ENCODE measurements around the gene C10orf143. TPM values are rescaled to one million over a fixed set of nuclear protein-coding genes. Genes with fewer than 3 reads are reported as not detected.

C10orf143 gene
- total and polyA plus RNA-seq, 2 experiments from 2014 or later = 0.76 to 5.4 TPM

DNA sequence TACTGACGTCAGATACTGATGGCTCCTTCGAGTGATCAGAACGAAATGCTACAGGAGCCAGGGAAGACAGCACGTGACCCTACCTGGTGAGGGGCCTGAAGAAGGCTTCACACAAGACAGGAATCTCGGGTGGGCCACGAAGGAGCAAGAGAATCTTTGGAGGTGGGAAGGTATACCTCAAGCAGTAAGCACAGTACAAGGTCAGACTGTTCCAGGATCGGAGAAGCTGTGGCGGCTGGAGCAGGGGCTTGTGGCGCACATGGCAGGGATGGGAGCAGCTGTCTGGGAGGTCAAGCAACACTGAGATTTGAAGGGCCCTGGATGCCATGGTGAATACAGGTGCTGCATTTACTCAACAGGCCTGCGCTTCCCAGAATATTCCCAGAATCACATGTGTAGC is 45.4 kb downstream of the C10orf143 start:
- Histone ChIP-seq H3K4me2 (ENCODE audit: unreplicated experiment) (no peak overlapping the region), H2AFZ (no peak overlapping the region), H3K4me1 (ENCODE audit: insufficient read depth) (no peaks in the 10 kb centered on the region), H3K79me2 (ENCODE audit: insufficient read depth) (no peaks in the 10 kb centered on the region), H3K9me2 (ENCODE audit: insufficient read depth) (no peaks in the 10 kb centered on the region), H3K9me3 (ENCODE audit: low read depth) (no peaks in the 10 kb centered on the region), H3F3A (ENCODE audit: insufficient read depth) (no peaks in the 10 kb centered on the region), H4K20me1 (ENCODE audit: insufficient read depth) (no peaks in the 10 kb centered on the region), H3K36me3 (ENCODE audit: low read depth) (no peaks in the 10 kb centered on the region), H3K9ac (no peak overlapping the region), H3K4me3 (no peak overlapping the region), H3K27me3 (replicated peaks; ENCODE audit: insufficient read depth) (no peaks in the 10 kb centered on the region), H3K27ac (no peak overlapping the region)
- DNase-seq = no peak
- in situ Hi-C loops (cut with MboI) = no loop called here
- TF ChIP-seq EZH2phosphoT487 (IDR thresholded peaks at IDR 0.05; ENCODE audit: insufficient read depth, low read depth) = no peak
- WGBS, 2 experiments (ENCODE audit: low coverage in 1 of 2, low lambda C conversion rate in 2 of 2, missing lambda C conversion rate in 2 of 2) = 78 to 83% methylated on average over 10 of the region's 10 CpGs

DNA sequence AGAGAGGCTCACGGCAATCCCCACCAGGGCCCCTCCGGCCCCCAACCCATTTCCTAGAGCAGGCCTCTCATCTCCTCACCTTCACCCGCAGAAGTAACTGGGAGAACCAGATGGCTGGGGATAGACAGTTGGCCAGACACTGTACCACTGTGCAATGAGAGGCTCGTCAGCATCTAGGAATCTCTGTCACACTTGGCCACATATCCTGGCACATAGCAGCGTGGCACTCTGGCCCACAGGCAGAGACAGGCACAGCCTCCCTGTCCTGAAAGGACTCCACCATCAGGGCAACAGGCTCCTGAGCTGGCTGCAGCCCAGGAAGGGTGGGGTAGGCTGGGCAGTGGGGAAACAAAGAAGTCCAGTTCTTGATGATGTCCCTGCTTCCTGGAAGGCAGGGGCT is 45.8 kb downstream of the C10orf143 start:
- Histone ChIP-seq H3K9me3 (ENCODE audit: low read depth) (no peaks in the 10 kb centered on the region), H3K9me2 (ENCODE audit: insufficient read depth) (no peaks in the 10 kb centered on the region), H3K36me3 (ENCODE audit: low read depth) (no peaks in the 10 kb centered on the region), H3K27ac (no peak overlapping the region), H3K4me2 (ENCODE audit: unreplicated experiment) (no peak overlapping the region), H3K27me3 (replicated peaks; ENCODE audit: insufficient read depth) (no peaks in the 10 kb centered on the region), H3K9ac (no peak overlapping the region), H3F3A (ENCODE audit: insufficient read depth) (no peaks in the 10 kb centered on the region), H2AFZ (no peak overlapping the region), H4K20me1 (ENCODE audit: insufficient read depth) (no peaks in the 10 kb centered on the region), H3K4me3 (no peak overlapping the region), H3K79me2 (ENCODE audit: insufficient read depth) (no peaks in the 10 kb centered on the region), H3K4me1 (ENCODE audit: insufficient read depth) (no peaks in the 10 kb centered on the region)
- no peak for DNase-seq
- 61 to 72% methylated on average over 5 of the region's 5 CpGs for WGBS, 2 experiments (ENCODE audit: low coverage in 1 of 2, low lambda C conversion rate in 2 of 2, missing lambda C conversion rate in 2 of 2)
- in situ Hi-C loops (cut with MboI) = no loop called here
- TF ChIP-seq EZH2phosphoT487 (IDR thresholded peaks at IDR 0.05; ENCODE audit: insufficient read depth, low read depth) (no peak), EZH2 (IDR thresholded peaks at IDR 0.05; ENCODE audit: insufficient read depth, poor library complexity, severe bottlenecking) (no peak)

DNA sequence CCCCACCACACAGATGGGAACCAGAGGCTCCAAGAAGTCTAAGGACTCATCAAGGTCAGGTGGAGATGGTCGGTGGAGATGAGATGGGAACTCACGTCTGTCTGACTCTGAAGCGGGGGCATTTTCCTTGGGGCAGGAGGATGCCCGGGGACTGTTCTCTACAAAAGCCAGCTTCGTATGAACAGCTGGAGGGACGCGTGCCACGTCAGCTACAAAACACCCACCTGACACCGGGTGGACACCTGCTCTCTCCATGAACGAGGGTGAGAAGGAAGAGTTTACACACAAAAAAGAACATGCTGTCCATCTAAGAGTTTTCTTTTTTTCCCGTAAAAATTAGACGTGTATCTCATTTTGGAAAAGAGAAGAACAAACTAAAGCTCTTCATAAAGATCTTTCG is 47.7 kb downstream of the C10orf143 start:
- Histone ChIP-seq H2AFZ (no peak overlapping the region), H3K79me2 (ENCODE audit: insufficient read depth) (no peaks in the 10 kb centered on the region), H3K9me2 (ENCODE audit: insufficient read depth) (no peaks in the 10 kb centered on the region), H3K9me3 (ENCODE audit: low read depth) (no peaks in the 10 kb centered on the region), H3K27ac (no peak overlapping the region), H3K4me2 (ENCODE audit: unreplicated experiment) (no peak overlapping the region), H3K27me3 (replicated peaks; ENCODE audit: insufficient read depth) (no peaks in the 10 kb centered on the region), H3K9ac (no peak overlapping the region), H3K36me3 (ENCODE audit: low read depth) (no peaks in the 10 kb centered on the region), H3F3A (ENCODE audit: insufficient read depth) (no peaks in the 10 kb centered on the region), H3K4me1 (ENCODE audit: insufficient read depth) (no peaks in the 10 kb centered on the region), H3K4me3 (no peak overlapping the region), H4K20me1 (ENCODE audit: insufficient read depth) (no peaks in the 10 kb centered on the region)
- 94 to 96% methylated on average over 13 of the region's 13 CpGs for WGBS, 2 experiments (ENCODE audit: low coverage in 1 of 2, low lambda C conversion rate in 2 of 2, missing lambda C conversion rate in 2 of 2)
- in situ Hi-C loops (cut with MboI) = no loop called here
- DNase-seq = no peak
- no peak for TF ChIP-seq EZH2phosphoT487 (IDR thresholded peaks at IDR 0.05; ENCODE audit: insufficient read depth, low read depth)
- no peak for TF ChIP-seq EZH2 (IDR thresholded peaks at IDR 0.05; ENCODE audit: insufficient read depth, poor library complexity, severe bottlenecking)

- no peaks in the 10 kb centered on the region for H3K36me3 ChIP-seq (ENCODE audit: low read depth)
- no peak overlapping the region for H3K4me2 ChIP-seq (ENCODE audit: unreplicated experiment)
- no peaks in the 10 kb centered on the region for H4K20me1 ChIP-seq (ENCODE audit: insufficient read depth)
- H3K9me2 ChIP-seq (ENCODE audit: insufficient read depth) = no peaks in the 10 kb centered on the region
- H2AFZ ChIP-seq = no peak overlapping the region
- TF ChIP-seq EZH2 (IDR thresholded peaks at IDR 0.05; ENCODE audit: insufficient read depth, poor library complexity, severe bottlenecking) = no peak
- TF ChIP-seq EZH2phosphoT487 (IDR thresholded peaks at IDR 0.05; ENCODE audit: insufficient read depth, low read depth) = no peak
- 19 to 25% methylated on average over 3 of the region's 3 CpGs for WGBS, 2 experiments (ENCODE audit: low coverage in 1 of 2, low lambda C conversion rate in 2 of 2, missing lambda C conversion rate in 2 of 2)
- no peak for DNase-seq
- no peaks in the 10 kb centered on the region for H3K79me2 ChIP-seq (ENCODE audit: insufficient read depth)
- no peaks in the 10 kb centered on the region for H3K4me1 ChIP-seq (ENCODE audit: insufficient read depth)
- no peak overlapping the region for H3K27ac ChIP-seq
- no peaks in the 10 kb centered on the region for H3F3A ChIP-seq (ENCODE audit: insufficient read depth)
- H3K9me3 ChIP-seq (ENCODE audit: low read depth) = no peaks in the 10 kb centered on the region
- no peak overlapping the region for H3K4me3 ChIP-seq
- no peaks in the 10 kb centered on the region for H3K27me3 ChIP-seq (replicated peaks; ENCODE audit: insufficient read depth)
- H3K9ac ChIP-seq = no peak overlapping the region
- in situ Hi-C loops (cut with MboI) = no loop called here
Observed at GRCh38 chr10:130062201-130062600, 48.4 kb downstream of the C10orf143 start.

- no peaks in the 10 kb centered on the region for H3K79me2 ChIP-seq (ENCODE audit: insufficient read depth)
- H3K9me2 ChIP-seq (ENCODE audit: insufficient read depth) = no peaks in the 10 kb centered on the region
- H3F3A ChIP-seq (ENCODE audit: insufficient read depth) = no peaks in the 10 kb centered on the region
- 50 to 56% methylated on average over 3 to 6 of the region's 6 CpGs for WGBS, 2 experiments (ENCODE audit: low coverage in 1 of 2, low lambda C conversion rate in 2 of 2, missing lambda C conversion rate in 2 of 2)
- no peaks in the 10 kb centered on the region for H4K20me1 ChIP-seq (ENCODE audit: insufficient read depth)
- no peak overlapping the region for H2AFZ ChIP-seq
- H3K4me3 ChIP-seq = no peak overlapping the region
- DNase-seq = no peak
- no peak overlapping the region for H3K9ac ChIP-seq
- H3K27ac ChIP-seq = no peak overlapping the region
- no peaks in the 10 kb centered on the region for H3K4me1 ChIP-seq (ENCODE audit: insufficient read depth)
- no peaks in the 10 kb centered on the region for H3K36me3 ChIP-seq (ENCODE audit: low read depth)
- no peaks in the 10 kb centered on the region for H3K9me3 ChIP-seq (ENCODE audit: low read depth)
- no peaks in the 10 kb centered on the region for H3K27me3 ChIP-seq (replicated peaks; ENCODE audit: insufficient read depth)
- no peak overlapping the region for H3K4me2 ChIP-seq (ENCODE audit: unreplicated experiment)
- TF ChIP-seq EZH2phosphoT487 (IDR thresholded peaks at IDR 0.05; ENCODE audit: insufficient read depth, low read depth) (no peak), EZH2 (IDR thresholded peaks at IDR 0.05; ENCODE audit: insufficient read depth, poor library complexity, severe bottlenecking) (no peak)
- in situ Hi-C loops (cut with MboI) = no loop called here
Observed at GRCh38 chr10:130061760-130062159, 48.9 kb downstream of the C10orf143 start.

All from GM23248 (cell line).